ENCODE measurements around the gene PSD2.

Gene PSD2

DNA sequence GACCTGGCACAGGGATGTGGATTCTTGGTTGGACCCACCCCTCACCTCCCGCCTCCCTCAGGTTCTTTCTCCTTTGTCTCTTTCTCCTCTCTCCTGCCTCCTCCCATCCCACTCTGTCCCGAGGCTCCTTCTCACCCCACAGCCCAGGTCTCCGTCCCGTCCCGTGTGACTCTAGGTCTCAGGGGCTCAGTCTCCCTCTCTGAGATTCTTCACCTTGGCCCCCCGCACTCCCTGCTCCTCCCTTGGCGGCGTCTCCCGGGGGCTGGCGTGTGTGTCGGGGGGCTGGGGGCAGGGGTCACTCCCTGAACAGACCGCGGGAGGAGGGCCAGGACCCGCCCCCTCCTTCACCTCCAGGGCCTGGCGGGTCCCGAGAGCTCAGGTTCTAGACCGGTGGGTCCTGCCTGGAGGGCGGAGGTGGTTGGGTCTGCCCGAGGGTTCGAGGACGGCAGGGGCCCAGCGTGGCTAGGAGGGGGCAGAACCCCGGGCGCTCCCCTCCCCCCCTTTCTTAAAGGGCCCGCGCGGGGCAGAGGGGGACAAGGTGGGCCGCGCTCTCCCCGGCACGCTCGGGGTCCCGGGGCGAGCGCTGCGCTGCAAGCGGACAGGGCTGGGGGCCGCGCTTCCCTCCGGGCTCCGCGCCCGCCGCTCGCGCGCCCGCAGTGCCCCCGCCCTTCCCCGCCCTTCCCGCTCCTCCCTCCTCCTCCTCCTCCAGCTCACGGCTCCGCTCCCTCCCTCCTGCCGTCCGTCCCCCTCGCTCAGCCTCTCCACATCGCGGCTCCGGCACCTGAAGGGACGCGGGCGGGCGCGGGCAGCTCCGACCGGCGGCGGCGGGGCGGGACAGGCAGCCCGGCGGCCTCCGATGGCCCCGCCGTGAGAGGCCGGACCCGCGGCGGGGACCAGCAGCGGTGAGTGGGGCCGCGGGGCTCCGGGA is at the start of gene PSD2:
PSD2 (plus strand) TSS at position 735 of the 928 bp plus-strand sequence. CDS start 13,633 bp downstream, outside the sequence.
- H3K27me3 ChIP-seq (ENCODE audit: control insufficient read depth, insufficient read depth, low read length), result peaks cover 23% of the 10 kb centered on the region
- H3K4me3 ChIP-seq (ENCODE audit: low read length), result no peak within 1 kb of the TSS
- H3K9ac ChIP-seq (ENCODE audit: low read length), result no peak within 1 kb of the TSS
- no peak within 1 kb of the TSS for H3K27ac ChIP-seq (ENCODE audit: low read depth, low read length)
- H3K36me3 ChIP-seq (ENCODE audit: control insufficient read depth, insufficient read depth, low read length), result no peaks in the 10 kb centered on the region
- H3K4me1 ChIP-seq (ENCODE audit: control insufficient read depth, insufficient read depth, low read length), result no peaks in the 10 kb centered on the region

DNA sequence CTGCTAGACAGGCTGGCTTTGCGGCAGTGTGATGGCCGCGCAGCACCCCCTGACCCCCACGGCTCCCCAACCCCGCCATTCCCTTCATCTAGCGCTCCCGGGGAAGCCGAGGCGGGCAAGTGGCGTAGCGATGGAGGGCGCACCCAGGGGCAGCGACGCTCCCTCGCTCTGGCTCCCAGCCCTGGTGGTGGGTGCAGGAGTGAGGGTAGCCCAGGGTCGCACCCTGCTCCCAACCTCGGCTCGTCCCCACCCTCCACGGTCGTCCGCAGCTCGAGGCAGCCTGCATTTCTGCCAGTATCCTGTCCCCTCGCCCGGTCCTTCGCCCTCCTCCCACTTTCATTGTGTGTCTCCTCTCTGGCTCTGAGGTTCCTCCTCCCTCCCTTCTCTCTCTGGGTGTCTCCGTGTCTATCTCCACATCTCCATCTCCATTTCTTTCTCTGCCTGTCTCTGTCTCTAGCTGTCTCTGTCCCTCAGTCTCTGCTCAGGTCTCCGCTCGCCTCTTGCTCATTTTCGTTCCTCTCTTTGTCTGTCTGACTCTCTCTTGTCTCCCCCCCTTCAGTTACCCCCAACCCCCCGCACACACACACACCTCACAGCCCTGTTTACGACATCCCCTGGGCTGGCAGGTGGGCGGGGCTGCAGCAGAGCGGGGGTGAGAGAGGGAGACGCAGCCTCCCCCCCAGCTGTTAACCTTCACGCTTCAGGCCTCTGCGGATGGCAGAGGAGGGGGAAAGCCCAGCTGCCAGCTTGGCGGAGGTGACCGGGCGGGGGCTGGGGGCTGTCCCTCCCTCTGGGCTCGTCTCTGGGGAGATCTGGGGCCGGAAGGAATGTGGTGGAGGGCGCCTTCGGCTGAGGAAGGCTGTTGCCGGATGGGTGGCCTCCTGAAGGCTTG is 48.7 kb upstream of the PSD2 start:
- Histone ChIP-seq H3K27ac (ENCODE audit: low read depth, low read length) (no peak overlapping the region), H3K4me3 (ENCODE audit: low read length) (peak overlapping the region; percentile 46), H3K4me1 (ENCODE audit: control insufficient read depth, insufficient read depth, low read length) (peaks cover 14% of the 10 kb centered on the region), H3K27me3 (ENCODE audit: control insufficient read depth, insufficient read depth, low read length) (peaks cover 16% of the 10 kb centered on the region), H3K36me3 (ENCODE audit: control insufficient read depth, insufficient read depth, low read length) (no peaks in the 10 kb centered on the region), H3K9ac (ENCODE audit: low read length) (no peak overlapping the region)

DNA sequence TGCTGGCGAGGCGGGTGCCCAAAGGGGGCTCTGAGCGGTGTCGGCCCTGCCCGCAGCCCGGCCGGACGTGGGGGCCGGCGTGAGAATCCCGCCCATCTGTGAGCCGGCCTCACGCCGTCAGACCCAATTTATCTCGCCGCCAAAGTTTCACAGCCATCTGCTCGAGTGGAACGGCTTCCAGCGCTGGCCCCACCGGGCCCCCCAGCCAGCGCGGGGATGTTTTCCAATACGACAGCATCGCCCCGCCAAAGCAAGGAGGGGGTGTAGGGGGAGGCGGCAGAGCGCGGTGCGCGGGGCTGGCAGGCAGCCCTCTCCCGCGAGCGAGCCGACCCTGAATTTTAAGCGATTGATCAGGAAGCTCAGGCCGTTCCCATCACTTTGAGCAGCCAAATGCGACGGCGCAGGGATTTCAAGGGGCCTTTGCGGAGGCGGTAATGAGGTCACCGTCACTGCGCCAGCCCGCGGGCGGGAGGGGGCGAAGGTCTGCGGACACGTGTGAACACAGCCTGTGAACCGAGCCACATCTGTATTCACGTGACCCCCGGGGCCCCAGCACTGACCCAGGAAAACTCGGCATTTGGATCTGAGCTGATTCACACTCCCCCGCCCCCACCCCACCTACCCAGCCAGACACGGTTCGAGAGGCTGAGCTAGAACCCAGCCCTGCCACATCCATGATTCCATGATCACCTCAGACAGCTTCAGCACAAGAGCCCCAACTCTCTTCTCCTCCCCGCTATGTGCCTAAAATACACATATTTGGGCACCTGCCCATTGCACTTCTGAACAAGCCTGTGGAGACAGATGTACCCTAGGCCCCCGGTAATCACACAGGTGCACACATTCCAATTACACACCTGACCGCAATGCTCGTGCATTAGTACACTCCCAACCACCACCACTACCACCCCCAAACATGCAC is 47.8 kb upstream of the PSD2 start:
- Histone ChIP-seq H3K9ac (ENCODE audit: low read length) (no peak overlapping the region), H3K4me1 (ENCODE audit: control insufficient read depth, insufficient read depth, low read length) (peaks cover 14% of the 10 kb centered on the region), H3K4me3 (ENCODE audit: low read length) (peak overlapping the region; percentile 46), H3K36me3 (ENCODE audit: control insufficient read depth, insufficient read depth, low read length) (no peaks in the 10 kb centered on the region), H3K27ac (ENCODE audit: low read depth, low read length) (no peak overlapping the region), H3K27me3 (ENCODE audit: control insufficient read depth, insufficient read depth, low read length) (peaks cover 19% of the 10 kb centered on the region)

DNA sequence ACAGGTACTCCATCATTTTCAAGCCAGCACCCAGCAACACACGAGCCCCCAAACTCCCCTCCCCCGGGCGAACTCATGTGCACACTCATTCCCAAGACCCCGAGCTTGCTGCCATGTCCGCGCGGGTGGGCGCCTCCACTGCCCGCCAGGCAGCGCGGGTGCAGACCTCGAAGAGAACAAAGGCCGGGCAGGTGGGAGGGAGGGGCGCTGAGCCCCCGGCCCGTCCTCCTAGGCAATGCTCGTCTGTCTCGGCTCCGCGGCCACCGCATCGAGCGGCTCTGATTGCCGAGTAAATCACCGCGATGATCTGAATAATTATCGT is 47.1 kb upstream of the PSD2 start:
- Histone ChIP-seq H3K36me3 (ENCODE audit: control insufficient read depth, insufficient read depth, low read length) (no peaks in the 10 kb centered on the region), H3K27me3 (ENCODE audit: control insufficient read depth, insufficient read depth, low read length) (peaks cover 21% of the 10 kb centered on the region), H3K27ac (ENCODE audit: low read depth, low read length) (no peak overlapping the region), H3K4me1 (ENCODE audit: control insufficient read depth, insufficient read depth, low read length) (peaks cover 14% of the 10 kb centered on the region), H3K4me3 (ENCODE audit: low read length) (no peak overlapping the region), H3K9ac (ENCODE audit: low read length) (no peak overlapping the region)

DNA sequence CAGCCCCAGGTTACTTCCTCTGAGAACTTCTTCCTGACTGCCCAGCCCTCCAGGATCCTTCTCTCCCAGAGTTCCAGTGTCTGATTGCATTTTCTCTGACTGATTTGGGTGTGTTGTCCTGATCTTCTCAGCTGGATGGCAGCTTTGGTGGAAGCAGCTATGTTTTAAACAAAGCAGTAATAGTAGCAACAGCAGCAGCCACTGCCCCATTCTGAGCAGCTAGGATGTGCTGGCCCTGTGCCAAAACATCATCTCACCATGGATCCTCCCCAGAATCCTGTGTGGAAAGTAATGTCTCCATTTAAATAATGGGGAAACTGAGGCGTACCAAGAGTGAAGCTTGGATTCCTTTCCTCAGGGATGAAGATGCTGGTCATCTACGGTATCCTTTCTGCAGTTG is 46.4 kb upstream of the PSD2 start:
- H3K9ac ChIP-seq (ENCODE audit: low read length), result no peak overlapping the region
- no peaks in the 10 kb centered on the region for H3K36me3 ChIP-seq (ENCODE audit: control insufficient read depth, insufficient read depth, low read length)
- H3K4me3 ChIP-seq (ENCODE audit: low read length), result no peak overlapping the region
- peaks cover 14% of the 10 kb centered on the region for H3K4me1 ChIP-seq (ENCODE audit: control insufficient read depth, insufficient read depth, low read length)
- H3K27ac ChIP-seq (ENCODE audit: low read depth, low read length), result no peak overlapping the region
- peaks cover 21% of the 10 kb centered on the region for H3K27me3 ChIP-seq (ENCODE audit: control insufficient read depth, insufficient read depth, low read length)

DNA sequence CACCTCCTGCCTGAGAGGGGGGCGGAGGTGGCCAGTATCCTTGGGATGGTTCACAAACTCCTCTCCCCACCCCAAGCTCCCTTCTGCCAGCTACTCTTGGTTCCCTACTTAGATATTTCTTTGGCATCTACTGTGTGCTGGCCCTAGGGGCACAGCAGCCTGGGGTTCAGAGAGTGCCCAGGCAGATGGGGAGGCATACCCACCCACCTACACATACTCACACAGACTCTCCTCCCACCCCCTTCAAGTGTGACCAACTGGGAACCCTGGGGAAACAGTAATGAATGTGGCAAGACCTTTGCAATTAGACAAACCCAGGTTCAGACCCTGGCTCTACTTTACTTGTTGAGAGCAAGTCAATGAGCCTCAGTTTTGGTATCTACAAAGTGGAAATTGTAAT is 44.4 kb upstream of the PSD2 start:
- H3K4me3 ChIP-seq (ENCODE audit: low read length), result no peak overlapping the region
- no peaks in the 10 kb centered on the region for H3K36me3 ChIP-seq (ENCODE audit: control insufficient read depth, insufficient read depth, low read length)
- H3K27ac ChIP-seq (ENCODE audit: low read depth, low read length), result no peak overlapping the region
- peaks cover 7% of the 10 kb centered on the region for H3K4me1 ChIP-seq (ENCODE audit: control insufficient read depth, insufficient read depth, low read length)
- H3K9ac ChIP-seq (ENCODE audit: low read length), result no peak overlapping the region
- H3K27me3 ChIP-seq (ENCODE audit: control insufficient read depth, insufficient read depth, low read length), result peaks cover 34% of the 10 kb centered on the region

DNA sequence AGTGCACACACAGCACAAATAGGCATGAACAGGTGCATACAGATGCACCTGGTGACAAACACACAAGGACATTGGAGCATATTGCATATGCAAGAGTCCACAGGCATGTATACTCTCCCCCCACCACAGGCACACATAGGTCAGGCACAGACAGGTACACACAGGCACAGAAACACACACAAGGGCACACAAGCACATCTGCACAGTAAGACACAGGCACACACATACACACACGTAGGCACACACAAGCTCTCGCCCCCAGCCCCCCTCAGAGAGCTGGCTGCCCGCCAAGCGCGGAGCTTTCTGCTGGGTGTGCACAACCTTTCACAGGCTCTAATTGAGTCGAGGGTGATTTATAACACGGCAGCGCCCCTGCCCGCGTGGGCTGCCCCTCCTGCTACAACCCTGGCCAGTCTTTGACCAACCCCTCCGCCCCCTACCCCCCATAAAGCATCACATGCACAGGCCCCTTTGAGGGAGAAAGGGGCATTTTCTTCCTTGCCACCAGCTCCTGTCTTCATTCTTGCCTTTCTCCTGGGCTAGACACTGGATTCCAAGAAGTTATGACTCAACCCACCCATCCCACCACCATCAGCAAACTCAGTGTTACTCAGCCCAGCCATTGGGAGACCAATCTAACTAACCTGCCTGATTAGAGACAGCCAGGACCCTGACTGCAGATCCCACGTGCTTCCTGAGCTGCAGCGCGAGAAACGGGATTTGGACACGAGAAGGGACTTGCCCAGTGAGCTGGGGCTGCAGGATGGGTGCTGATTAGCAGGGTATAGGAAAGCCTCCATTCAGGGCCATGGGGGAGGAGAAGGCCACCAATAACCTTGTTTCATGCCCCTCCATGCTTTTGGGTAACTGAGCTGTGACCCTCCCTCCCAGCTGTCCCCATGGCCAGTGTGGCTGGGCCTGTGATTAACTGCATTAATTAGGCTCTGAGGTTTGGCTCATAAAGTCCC is 42.8 kb upstream of the PSD2 start:
- peaks cover 39% of the 10 kb centered on the region for H3K27me3 ChIP-seq (ENCODE audit: control insufficient read depth, insufficient read depth, low read length)
- H3K4me1 ChIP-seq (ENCODE audit: control insufficient read depth, insufficient read depth, low read length), result peaks cover 4% of the 10 kb centered on the region
- no peak overlapping the region for H3K4me3 ChIP-seq (ENCODE audit: low read length)

DNA sequence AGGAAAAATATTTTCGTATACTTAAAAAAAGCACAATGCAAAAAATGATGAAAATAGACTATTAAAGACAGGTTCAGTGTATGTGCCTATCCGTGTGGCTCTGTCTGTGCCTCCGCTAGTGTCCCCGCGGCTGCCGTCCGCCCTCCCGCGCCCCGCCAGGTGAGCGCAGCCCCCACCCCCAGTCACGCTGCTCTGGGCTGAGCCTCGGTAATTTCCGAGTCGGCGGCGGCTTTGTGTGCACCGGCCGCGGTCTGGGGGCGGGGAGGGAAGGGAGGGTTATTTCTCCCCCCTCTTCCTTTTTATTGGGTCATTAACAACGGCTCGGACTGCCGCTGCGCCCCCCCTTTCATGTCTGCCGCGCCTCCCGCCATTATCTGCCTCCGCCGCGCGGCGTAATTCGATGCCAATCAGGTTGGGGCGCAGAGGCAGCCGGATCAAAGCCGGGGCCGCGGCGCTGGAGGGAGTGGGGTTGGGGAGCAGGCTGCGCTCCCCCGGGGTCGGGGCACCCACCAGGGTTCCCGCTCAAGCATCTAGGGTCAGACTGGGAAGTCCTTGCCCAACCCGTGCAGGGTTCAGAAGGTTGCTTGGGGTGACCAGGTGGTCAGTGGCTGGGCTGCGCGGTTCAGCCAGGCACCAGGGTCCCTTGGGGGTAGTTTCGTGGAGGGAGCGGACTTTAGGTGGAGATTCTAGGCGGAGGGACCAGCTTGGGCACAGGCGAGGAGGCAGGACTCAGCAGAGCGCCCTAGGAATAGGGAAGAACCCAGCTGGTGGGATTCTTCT is 39.5 kb upstream of the PSD2 start:
- peaks cover 32% of the 10 kb centered on the region for H3K27me3 ChIP-seq (ENCODE audit: control insufficient read depth, insufficient read depth, low read length)
- H3K36me3 ChIP-seq (ENCODE audit: control insufficient read depth, insufficient read depth, low read length), result no peaks in the 10 kb centered on the region
- no peak overlapping the region for H3K9ac ChIP-seq (ENCODE audit: low read length)
- H3K4me1 ChIP-seq (ENCODE audit: control insufficient read depth, insufficient read depth, low read length), result no peaks in the 10 kb centered on the region
- no peak overlapping the region for H3K27ac ChIP-seq (ENCODE audit: low read depth, low read length)
- no peak overlapping the region for H3K4me3 ChIP-seq (ENCODE audit: low read length)

More for the DNA sequence above, 42.8 kb upstream of the PSD2 start:
- H3K9ac ChIP-seq (ENCODE audit: low read length), result no peak overlapping the region
- no peak overlapping the region for H3K27ac ChIP-seq (ENCODE audit: low read depth, low read length)
- no peaks in the 10 kb centered on the region for H3K36me3 ChIP-seq (ENCODE audit: control insufficient read depth, insufficient read depth, low read length)

DNA sequence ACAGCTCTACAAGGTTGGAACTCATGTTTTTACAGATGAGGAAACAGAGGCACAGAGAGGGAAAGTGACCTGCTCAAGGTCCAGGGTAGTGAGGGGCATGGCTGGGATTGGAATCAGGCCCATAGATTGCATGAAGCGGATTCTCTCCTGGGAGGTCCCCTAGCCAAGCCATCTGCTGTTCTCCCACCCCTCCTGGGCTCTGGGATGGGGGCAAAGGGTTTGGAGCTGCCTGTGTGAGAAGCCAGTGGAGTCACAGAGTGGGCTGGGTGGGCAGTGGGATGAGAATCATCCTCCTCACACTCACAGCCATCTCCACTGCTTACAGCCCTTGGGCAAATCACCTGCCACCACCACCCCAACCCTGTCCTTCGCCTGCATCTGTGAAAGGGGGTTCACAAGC is 38.6 kb upstream of the PSD2 start:
- H3K27ac ChIP-seq (ENCODE audit: low read depth, low read length), result no peak overlapping the region
- H3K4me3 ChIP-seq (ENCODE audit: low read length), result no peak overlapping the region
- no peak overlapping the region for H3K9ac ChIP-seq (ENCODE audit: low read length)
- H3K4me1 ChIP-seq (ENCODE audit: control insufficient read depth, insufficient read depth, low read length), result no peaks in the 10 kb centered on the region
- H3K27me3 ChIP-seq (ENCODE audit: control insufficient read depth, insufficient read depth, low read length), result peaks cover 32% of the 10 kb centered on the region
- H3K36me3 ChIP-seq (ENCODE audit: control insufficient read depth, insufficient read depth, low read length), result no peaks in the 10 kb centered on the region

DNA sequence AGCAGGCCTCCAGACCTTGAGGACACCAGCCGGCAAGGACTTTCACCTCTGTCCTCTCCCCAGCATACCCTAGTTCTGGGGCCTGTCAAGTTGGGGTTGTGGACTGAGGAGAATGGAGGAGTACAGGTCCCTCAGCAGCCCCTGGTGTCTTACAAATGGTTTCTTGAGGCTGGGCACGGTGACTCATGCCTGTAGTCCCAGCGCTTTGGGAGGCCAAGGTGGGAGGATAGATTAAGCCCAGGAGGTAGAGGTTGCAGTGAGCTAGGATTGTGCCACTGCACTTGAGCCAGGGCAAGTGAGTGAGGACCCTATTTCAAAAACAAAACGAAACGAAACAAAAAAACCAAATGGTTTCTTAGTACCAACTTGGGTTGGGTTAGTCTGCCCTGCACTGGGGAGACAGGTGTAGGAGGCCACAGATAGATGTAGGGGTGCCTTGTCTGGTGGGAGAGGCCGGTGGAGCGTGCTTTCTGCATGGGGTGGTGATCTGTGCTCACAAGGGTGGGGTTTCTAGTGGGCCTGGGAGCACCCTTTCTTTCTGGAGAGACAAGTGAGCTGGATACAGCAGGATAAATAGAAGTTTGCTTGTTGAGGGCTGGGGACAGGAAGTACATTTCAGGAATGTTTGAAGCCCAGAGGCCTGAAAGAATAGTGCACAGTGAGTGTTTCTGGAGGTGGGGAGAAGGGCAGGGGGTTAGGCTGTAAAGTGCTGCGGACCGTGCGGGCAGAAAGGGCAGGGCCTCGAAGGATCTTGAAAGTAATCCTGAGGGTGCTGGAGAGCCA is 37.7 kb upstream of the PSD2 start:
- Histone ChIP-seq H3K9ac (ENCODE audit: low read length) (no peak overlapping the region), H3K27ac (ENCODE audit: low read depth, low read length) (no peak overlapping the region), H3K4me3 (ENCODE audit: low read length) (no peak overlapping the region), H3K27me3 (ENCODE audit: control insufficient read depth, insufficient read depth, low read length) (peaks cover 28% of the 10 kb centered on the region), H3K36me3 (ENCODE audit: control insufficient read depth, insufficient read depth, low read length) (no peaks in the 10 kb centered on the region), H3K4me1 (ENCODE audit: control insufficient read depth, insufficient read depth, low read length) (no peaks in the 10 kb centered on the region)

All from rectal smooth muscle tissue (tissue), 1 donor.